Activated CD4-positive, alpha-beta T cell treated with anti-CD3 and anti-CD28 coated beads, Interleukin-10, Interleukin-2, amounts not matched to agents 100 ng/mL and 50 ng/mL, durations not matched to agents 16 hours and 8 hours (primary cell): Measurements from ENCODE around the gene MMP25.
"Not testable (repeated sequence)": the region's sequence is repeated elsewhere in the genome, so short reads cannot be mapped to it uniquely, and the experiment has no call there.

ENCODE experiments used
- DNase-seq: peaks from one replicate; pipeline ENCODE4 v3.0.0-alpha.2; 2020

MMP25 gene

DNA sequence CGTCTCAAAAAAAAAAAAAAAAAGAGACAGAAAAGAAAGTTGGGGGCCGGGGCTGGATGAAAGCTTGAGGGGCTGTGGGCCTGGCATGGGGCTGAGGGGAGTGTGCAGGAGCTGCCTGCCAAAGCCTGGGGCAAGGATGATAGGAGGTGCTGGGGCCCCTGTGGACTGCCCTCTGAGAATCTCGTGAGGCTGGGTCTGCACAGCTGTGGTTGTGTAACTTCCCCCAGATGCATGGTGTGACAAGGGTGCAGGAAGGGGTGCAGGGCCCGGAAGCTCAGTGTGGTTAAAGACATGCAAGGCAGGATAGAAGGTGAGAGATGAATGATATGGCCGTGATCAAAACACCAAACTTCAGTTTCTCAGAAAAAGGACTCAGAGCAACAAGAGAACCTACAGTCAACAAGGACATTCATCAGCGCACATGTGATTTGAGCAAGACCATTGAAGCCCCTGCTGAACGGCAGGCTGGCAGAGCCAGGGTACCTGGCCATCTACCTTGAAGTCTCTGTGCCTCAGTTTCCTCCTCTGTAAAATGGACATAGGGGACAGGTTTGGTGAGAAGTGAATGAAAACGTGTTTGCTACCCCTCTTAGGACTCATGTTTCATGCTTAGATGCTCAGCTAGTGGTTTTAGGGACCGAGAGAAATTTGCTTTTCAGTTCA, 28.6 kb downstream of the MMP25 start:
- DNase-seq, result peak; percentile 97

DNA sequence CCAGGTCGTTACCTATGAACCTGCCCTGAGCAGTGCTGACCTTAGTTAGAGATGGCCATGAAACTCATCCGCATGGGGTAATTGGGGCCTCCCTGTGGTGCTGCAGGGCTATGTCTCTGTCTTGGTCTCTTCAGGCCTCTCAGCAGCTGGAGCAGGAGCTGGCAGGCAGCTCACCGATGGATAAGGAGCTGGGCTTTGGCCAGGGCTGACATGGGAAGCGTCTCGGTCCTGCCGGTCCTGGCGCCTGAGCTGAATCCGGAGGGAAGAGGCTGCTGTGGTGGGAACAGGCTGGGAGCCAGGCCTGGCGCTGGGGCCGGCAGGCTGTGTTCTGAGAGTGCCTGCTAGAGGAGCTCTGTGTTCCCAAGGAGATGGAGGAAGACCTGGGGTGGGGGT, 29.2 kb downstream of the MMP25 start:
- DNase-seq, result peak; percentile 48

- not testable (repeated sequence) for DNase-seq
Measured at GRCh38 chr16:3075946-3076345, 29.6 kb downstream of the MMP25 start.

DNA sequence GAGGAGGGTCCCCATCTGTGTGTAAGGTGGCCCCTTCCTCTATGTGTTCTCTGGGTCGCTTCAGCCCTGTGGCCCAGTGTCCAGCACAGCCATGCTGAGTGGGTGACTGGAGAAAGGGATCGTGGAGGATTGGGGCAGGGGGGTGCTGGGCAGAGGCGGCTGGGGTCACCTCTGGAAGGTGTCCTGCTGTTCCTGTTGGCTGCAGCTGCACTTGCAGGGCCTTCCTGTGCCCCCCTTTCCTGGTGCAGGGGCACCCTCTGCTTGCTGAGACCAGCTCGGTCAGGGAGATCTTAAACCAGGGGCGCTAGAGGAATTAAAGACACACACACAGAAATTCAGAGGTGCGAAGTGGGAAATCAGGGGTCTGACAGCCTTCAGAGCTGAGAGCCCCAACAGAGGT, 30.2 kb downstream of the MMP25 start:
- DNase-seq, result peak; percentile 51

DNA sequence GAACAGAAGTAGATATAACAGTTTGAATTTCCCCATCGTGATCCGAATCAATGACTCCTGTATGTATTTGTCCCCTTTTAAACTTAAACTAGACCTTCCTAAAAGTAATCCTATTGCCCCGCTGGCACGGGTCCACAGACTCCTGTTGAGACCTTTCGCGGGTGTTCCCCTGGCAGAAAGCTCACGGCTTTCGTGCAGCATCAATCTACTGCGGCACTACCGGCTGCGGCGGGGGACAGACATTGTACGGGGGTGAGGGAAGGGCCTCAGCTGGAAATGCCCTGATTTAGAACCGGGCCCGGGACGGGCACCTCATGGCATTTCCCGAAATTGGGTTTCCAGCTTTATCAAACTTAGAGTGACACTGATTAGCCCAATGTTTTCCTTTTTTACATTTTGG, 33.7 kb downstream of the MMP25 start:
- DNase-seq, result no peak

- not testable (repeated sequence) for DNase-seq
Measured at GRCh38 chr16:3081957-3082356, 35.6 kb downstream of the MMP25 start.

DNA sequence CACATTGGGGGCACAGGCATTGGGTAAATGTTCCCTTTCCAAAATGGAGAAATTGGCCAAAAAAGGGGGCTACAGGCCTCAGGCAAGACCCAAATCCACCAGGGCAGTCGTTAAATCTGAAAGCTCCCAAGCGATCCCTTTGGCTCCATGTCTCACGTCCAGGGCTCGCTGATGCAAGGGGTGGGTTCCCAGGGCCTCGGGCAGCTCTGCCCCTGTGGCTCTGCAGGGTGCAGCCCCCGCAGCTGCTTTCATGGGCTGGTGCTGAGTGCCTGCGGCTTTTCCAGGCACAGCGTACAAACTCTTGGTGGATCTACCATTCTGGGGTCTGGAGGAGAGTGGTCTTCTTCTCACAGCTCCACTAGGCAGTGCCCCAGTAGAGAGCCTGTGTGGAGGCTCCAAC, 37.0 kb downstream of the MMP25 start:
- not testable (repeated sequence) for DNase-seq

GRCh38 chr16:3084491-3084890, 38.1 kb downstream of the MMP25 start:
- DNase-seq, result no peak

DNA sequence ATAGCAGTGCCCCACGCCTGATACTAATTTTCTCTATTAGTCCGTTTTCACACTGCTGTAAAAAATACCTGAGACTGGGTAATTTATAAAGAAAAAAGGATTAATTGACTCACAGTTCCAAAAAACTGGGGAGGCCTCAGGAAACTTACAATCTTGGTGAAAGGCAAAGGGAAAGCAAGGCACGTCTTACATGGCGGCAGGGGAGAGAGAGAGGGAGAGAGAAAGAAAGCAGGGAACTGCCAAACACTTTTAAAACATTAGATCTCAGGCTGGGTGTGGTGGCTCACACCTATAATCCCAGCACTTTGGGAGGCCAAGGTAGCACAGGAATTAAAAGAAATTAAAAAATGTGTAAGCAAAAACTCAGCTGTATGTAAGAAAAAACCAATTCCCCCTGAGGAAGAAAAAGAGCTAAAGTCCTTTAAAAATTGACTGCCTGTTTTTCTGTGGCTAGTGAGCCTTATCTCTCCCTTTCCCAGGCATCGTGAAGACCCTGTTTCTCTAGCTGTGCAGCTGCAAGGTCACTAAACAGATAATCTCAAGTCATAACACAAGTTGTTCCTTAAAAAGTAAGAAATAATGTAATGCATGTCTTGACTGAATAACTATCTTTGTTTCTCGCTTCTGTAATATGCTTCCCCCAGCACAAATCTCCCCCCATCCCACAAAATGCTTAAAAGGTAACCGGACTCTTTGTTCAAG, 38.8 kb downstream of the MMP25 start:
- DNase-seq, result no peak

GRCh38 chr16:3085868-3086595, 39.7 kb downstream of the MMP25 start:
- no peak for DNase-seq

DNA sequence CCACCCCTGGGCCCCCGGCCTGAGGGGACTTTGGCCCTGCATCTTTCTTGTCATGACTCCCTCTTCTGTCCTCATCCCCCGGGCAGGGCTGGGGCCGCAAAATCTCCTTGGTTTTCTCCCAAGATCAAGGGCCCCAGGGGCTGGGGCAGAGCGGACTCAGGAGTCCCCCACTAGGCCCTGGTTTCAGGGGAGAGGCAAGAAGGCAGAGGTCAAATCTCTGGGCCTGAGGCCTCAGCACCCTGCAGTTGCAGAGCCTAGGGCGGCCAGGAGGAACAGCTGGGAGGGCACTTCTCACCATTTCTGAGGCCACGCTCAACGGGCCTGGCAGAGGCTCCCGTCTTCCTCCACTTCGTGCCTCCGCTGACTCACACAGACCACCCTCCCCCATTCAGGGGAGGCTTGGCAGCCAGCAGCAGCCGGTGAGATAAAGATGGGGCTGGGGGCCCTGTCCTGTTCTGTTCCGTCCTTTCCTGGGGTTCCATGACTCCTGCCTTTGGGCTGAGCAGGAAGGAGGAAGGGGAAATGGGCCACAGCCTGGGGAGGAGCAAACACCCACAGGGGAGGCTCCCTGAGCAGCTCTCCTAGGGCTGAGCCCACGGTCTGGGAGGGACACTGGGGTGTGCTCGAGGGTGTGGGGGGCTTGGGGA, 40.4 kb downstream of the MMP25 start:
- DNase-seq, result peak; percentile 23

- peak; percentile 36 for DNase-seq
Measured at GRCh38 chr16:3087243-3088235, 41.2 kb downstream of the MMP25 start.

GRCh38 chr16:3088450-3088849, 42.1 kb downstream of the MMP25 start:
- no peak for DNase-seq

DNA sequence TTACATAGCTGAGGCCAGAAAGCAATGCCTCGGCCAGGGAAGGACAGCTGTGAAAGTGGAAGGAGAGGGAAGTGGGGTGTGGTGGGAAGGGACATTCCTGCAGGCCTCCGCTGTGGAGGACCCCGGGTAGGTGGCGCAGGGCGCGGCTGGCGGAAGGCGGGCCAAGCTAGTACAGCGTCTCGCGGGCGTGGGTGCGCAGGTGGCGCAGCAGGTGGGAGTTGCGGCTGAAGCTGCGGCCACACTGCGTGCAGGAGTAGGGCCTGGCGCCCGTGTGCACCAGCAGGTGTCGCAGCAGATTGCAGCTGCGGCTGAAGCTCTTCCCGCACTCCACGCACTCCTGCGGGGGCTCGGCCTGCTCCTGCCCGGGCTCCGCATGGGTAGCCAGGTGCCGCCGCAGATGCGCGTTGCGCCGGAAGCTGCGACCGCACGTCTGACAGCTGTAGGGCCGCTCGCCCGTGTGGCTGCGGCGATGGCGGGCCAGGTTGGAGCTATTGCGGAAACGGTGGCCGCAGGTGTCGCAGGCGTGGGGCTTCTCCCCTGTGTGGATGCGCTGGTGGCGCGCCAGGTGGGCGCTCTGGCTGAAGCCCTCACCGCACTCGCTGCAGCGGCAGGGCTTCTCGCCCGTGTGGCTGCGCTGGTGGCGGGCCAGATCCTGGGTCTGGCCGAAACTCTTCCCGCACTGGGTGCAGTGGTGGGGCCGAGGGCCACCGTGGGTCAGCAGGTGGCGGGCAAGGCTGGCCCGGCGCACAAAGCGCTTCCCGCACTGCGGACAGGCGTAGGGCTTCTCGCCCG, 42.8 kb downstream of the MMP25 start:
- DNase-seq, result no peak

DNA sequence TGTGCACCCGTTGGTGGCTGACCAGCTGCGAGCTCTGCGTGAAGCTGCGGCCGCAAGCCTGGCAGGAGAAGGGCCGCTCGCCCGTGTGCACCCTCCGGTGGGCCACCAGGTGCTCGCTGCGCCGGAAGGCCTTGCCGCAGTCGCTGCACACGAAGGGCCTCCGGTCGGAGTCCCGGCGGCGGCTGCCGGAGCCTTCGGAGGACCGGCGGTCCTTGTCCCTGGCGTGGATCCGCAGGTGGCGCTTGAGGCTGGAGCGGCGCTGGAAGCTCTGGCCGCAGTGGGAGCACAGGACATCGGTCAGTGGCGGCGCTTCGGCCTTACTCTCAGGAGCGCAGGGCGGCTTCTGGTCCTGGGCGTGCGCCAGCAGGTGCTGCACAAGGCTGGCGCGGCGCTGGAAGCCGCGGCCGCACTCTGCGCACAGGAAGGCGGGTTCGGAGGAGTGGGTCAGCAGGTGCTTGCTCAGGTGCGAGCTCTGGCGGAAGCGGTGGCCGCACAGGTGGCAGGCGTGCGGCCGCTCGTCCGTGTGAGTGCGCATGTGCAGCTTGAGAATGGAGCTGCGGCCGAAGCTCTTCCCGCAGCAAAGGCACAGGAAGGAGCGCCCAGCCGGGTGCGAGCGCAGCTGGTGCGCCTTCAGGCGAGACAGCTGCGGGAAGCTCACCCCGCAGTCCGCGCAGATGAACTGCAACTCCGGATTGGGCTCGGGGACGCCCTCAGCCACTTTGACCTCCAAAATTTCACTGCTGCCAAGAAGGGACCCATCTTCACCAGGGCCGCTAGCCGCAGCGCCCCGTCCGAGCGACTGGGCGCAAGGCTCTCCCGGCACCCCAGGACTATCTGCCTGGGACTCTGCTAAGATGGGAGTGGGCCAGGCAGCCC, 43.6 kb downstream of the MMP25 start:
- no peak for DNase-seq

DNA sequence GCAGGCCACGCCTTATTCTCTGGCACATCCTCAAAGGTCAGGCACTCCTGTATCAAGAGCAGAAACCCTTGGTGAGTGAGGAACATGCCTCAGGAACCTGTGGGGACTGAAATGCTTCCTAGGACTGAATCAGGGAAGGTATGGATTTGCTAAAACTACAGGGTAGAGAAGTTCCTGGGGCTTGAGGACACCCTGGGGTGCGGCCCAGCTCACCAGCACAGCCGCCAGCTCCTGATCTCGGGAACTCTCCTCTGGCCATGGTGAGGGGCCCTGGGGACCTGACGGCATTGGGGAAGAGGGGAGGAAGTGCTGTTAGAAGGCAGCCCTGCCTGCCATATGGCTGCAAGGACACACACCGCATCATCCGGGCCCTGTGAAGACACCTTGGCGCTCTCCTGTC, 45.2 kb downstream of the MMP25 start:
- DNase-seq, result no peak

GRCh38 chr16:3092501-3092941, 46.2 kb downstream of the MMP25 start:
- no peak for DNase-seq

DNA sequence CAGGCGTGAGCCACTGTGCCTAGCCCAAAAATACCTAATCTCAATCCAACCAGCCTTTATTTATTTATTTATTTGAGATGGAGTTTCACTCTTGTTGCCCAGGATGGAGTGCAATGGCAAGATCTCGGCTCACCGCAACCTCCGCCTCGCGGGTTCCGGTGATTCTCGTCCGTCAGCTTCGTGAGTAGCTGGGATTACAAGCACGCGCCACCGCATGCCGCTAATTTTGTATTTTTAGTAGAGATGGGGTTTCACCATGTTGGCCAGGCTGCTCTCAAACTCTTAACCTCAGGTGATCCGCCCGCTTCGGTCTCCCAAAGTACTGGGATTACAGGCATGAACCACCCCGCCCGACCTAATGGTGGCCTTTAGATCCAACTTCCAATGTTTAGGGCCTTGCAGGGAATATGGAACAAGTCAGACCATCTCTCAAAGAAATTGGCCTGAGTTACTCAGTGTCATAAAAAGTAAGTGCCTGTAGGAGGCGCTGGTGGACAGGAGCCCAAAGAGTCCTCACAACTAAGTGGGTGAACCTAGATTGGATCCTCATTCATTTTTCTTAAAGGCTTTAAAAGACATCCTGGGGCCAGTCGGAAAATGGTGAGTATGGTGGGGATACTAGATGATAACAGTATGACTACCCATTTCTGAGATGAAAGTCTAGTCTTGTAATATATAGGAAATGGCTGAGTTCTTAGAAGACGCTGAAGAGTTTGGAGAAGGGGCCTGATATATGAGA, 48.1 kb downstream of the MMP25 start:
- peak; percentile 72 for DNase-seq

DNA sequence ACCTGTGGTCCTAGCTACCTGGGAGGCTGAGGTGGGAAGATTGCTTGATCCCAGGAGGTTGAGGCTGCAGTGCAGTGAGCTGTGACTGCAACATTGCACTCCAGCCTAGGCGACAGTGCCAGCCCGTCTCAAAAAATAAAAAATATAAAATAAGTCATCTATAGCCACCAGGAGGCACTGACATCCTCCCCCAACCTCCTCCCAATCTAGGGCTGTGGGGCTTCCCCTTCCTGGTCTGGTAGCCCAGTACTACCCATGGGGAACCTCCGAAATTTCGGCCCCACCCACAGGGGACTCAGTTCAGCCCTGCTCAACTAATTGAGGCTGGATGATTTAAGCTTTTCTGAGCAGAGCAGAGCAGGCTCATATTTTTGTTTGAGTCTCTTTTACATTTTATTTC, 49.5 kb downstream of the MMP25 start:
- peak; percentile 84 for DNase-seq

DNA sequence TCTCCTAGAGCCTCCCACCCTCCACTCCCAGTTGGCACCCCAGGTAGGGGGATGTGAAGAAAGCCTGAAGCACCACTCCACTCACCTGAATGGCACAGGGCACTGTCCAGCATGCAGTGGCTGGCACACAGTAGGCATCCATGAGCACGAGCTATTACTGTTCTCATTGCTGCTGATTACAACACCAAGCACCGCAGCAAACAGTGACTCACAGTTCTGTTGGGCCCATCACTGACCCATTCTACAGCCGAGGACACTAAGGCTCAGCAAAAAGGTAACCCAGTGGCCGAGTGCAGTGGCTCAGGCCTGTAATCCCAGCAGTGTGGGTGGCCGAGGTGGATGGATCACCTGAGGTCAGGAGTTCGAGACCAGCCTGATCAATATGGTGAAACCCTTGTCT, 50.0 kb downstream of the MMP25 start:
- DNase-seq, result no peak
